AG04450 (cell line): Measurements from ENCODE around the gene LRRC3C. TPM values are rescaled to one million over a fixed set of nuclear protein-coding genes. Genes with fewer than 3 reads are reported as not detected.

Experiments used
- CTCF ChIA-PET: fragments of 300-600, 350-600 bp; formaldehyde crosslinking; extraction: SDS; loops from one replicate; lab custom pipeline; 2022; ENCODE audit warnings: antibody characterized with exemption, inconsistent platforms; lab: Charles Lee
- POLR2A ChIA-PET: fragments of 350-600 bp; formaldehyde crosslinking; extraction: SDS; loops from one replicate; lab custom pipeline; 2021; ENCODE audit warnings: antibody characterized with exemption, inconsistent platforms; lab: Yijun Ruan, JAX
- DNase-seq: peaks from one replicate; pipeline ENCODE4 v3.0.0-alpha.2; 2011; ENCODE audit warnings: low read depth, low spot score
- H3K27ac ChIP-seq: one replicate; pipeline ENCODE4 v1.5.1; 2012; ENCODE audit warnings: low read depth, low read length, control low read depth
- H3K27me3 ChIP-seq: one replicate; pipeline ENCODE4 v1.6.0; 2012; ENCODE audit warnings: low read length; ENCODE audit not compliant: control insufficient read depth, insufficient read depth
- H3K4me3 ChIP-seq: 2 replicates; pipeline ENCODE4 v1.5.1; 2011; ENCODE audit warnings: mild to moderate bottlenecking, low read depth, low read length, control low read depth
- H3K9me3 ChIP-seq: 2 replicates; pipeline ENCODE4 v1.5.1; 2012; ENCODE audit warnings: low read length; ENCODE audit not compliant: control insufficient read depth, insufficient read depth
- CTCF ChIP-seq: IDR thresholded peaks from 2 replicates; pipeline ENCODE4 v1.5.1; 2011; ENCODE audit warnings: low read depth, low read length, control low read depth, inconsistent platforms
- polyA plus RNA-seq: library from polyadenylated mRNA; depleted of rRNA; stranded (reverse); fragments of >200 nt; gene quantifications from 2 replicates; pipeline ENCODE4 v1.2.3, GENCODE V29; 2011

Gene LRRC3C
- polyA plus RNA-seq, 1 experiment = not detected

DNA sequence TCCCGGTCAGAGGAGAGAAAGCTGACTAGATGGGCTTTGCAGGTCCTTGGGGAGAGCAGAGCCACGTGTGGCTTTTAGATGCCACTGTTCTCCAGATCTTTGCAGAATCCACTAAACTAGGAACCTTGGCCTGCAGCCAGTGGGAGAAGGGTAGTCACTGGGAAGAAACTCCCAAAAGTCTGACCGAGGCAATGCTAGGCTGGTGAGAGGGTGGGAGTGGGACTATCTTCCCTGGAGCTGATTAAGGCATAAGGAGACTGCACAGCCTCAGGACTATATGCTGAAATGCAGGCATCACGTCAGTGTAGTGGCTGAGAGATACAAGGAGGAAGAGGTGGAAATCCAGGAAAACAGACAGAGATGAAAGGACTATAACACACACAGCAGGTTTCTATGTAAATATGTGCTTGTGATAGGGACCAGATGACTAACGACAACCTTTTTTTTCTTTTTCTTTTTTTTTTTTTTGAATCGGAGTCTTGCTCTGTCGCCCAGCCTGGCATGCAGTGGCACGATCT, 33.1 kb downstream of the LRRC3C start:
- Histone ChIP-seq H3K27ac (no peak overlapping the region), H3K27me3 (peaks cover 3% of the 10 kb centered on the region), H3K9me3 (no peaks in the 10 kb centered on the region; the same call in 1 of the 2 replicates), H3K4me3 (no peak overlapping the region)
- no peak for DNase-seq
- TF ChIP-seq CTCF = no peak
- CTCF ChIA-PET = interaction anchor here (6.0 kb wide), 1 partner anchor 20 kb away, joined by 64 read pairs; the partner anchor contains the start of gene PSMD3
- POLR2A ChIA-PET = interaction anchor here (0.7 kb wide), 2 partner anchors 15 to 329 kb away, joined by 7 read pairs; no protein-coding TSS in a partner anchor

GRCh38 chr17:39962642-39963220, 35.2 kb downstream of the LRRC3C start, which contains the start of gene GSDMA:
Gene GSDMA (plus strand): TSS chr17:39963004. CDS start chr17:39965688, 2,684 bp downstream.
- POLR2A ChIA-PET = interaction anchor here (0.5 kb wide), 1 partner anchor 1136 kb away, joined by 4 read pairs; no protein-coding TSS in a partner anchor
- H3K9me3 ChIP-seq = no peaks in the 10 kb centered on the region; the same call in 1 of the 2 replicates
- no peak for DNase-seq
- CTCF ChIA-PET = no interaction called here
- no peak for TF ChIP-seq CTCF
- H3K27me3 ChIP-seq = peaks cover 9% of the 10 kb centered on the region
- H3K27ac ChIP-seq = no peak within 1 kb of the TSS
- no peak within 1 kb of the TSS for H3K4me3 ChIP-seq

GRCh38 chr17:39963829-39964228, 36.3 kb downstream of the LRRC3C start:
- ChIA-PET POLR2A (no interaction called here), CTCF (interaction anchor here (1.5 kb wide), 1 partner anchor 18 kb away, joined by 3 read pairs; no protein-coding TSS in a partner anchor)
- Histone ChIP-seq H3K4me3 (no peak overlapping the region), H3K27ac (no peak overlapping the region), H3K9me3 (no peaks in the 10 kb centered on the region; the same call in 1 of the 2 replicates), H3K27me3 (peaks cover 7% of the 10 kb centered on the region)
- DNase-seq = no peak
- TF ChIP-seq CTCF = no peak

DNA sequence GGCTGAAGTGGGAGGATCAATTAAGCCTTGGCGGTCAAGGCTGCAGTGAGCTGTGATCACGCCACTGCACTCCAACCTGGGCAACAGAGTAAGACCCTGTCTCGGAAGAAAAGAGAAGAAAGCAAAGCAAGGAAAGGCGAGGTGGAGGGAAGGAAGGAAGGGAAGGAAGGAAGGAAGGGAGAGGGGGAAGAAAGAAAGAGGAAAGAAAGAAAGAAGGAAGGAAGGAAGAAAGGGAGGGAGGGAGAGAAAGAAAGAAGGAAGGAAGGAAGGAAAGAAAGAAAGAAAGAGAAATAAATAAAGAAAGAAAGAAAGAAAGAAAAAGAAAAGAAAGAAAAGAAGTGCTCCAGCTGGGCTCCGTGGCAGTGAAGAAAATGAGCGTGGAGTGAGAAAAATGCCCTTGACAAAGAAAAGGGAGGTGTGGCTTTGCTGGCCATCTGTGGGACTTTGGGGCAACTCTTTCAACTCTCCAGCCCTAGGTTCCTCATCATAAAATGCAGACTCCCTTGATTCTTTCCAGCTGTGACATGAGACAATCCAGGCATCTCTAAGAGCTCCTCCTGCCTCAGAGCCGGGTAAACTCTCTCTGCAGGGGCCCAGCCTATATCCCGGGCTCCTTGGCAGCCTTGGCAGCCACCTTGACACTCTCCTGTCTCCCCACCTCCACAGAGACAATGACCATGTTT, 37.6 kb downstream of the LRRC3C start:
- ChIA-PET POLR2A (no interaction called here), CTCF (interaction anchor here (0.7 to 2.5 kb wide), 3 partner anchors 15 to 484 kb away, joined by 3 to 12 read pairs (median 3); partner anchors contain the start of gene PSMD3)
- DNase-seq = no peak
- Histone ChIP-seq H3K4me3 (no peak overlapping the region), H3K9me3 (no peaks in the 10 kb centered on the region; the same call in 1 of the 2 replicates), H3K27me3 (peaks cover 11% of the 10 kb centered on the region), H3K27ac (no peak overlapping the region)
- no peak for TF ChIP-seq CTCF

GRCh38 chr17:39966771-39967170, 39.2 kb downstream of the LRRC3C start:
- Histone ChIP-seq H3K9me3 (no peaks in the 10 kb centered on the region; the same call in 1 of the 2 replicates), H3K27me3 (peaks cover 17% of the 10 kb centered on the region), H3K4me3 (no peak overlapping the region), H3K27ac (no peak overlapping the region)
- ChIA-PET CTCF (interaction anchor here (2.5 kb wide), 1 partner anchor 13 kb away, joined by 12 read pairs; the partner anchor contains the start of gene PSMD3), POLR2A (no interaction called here)
- no peak for TF ChIP-seq CTCF
- no peak for DNase-seq
